AG10803 (cell line): Measurements from ENCODE around the gene NEURL1.

Experiments used
- DNase-seq: peaks from one replicate; pipeline ENCODE4 v3.0.0; 2010; ENCODE audit warnings: low read depth
- H3K4me3 ChIP-seq: 2 replicates; pipeline ENCODE4 v1.5.1; 2011; ENCODE audit warnings: mild to moderate bottlenecking, low read length, control low read depth
- CTCF ChIP-seq: conservative IDR thresholded peaks from 2 replicates; pipeline ENCODE4 v1.5.1; 2011; ENCODE audit warnings: mild to moderate bottlenecking, low read length, control low read depth, inconsistent platforms

Gene NEURL1

GRCh38 chr10:103576076-103576471 lies 82.6 kb downstream of the NEURL1 start:
- H3K4me3 ChIP-seq, result no peak overlapping the region
- TF ChIP-seq CTCF, result no peak
- no peak for DNase-seq

DNA sequence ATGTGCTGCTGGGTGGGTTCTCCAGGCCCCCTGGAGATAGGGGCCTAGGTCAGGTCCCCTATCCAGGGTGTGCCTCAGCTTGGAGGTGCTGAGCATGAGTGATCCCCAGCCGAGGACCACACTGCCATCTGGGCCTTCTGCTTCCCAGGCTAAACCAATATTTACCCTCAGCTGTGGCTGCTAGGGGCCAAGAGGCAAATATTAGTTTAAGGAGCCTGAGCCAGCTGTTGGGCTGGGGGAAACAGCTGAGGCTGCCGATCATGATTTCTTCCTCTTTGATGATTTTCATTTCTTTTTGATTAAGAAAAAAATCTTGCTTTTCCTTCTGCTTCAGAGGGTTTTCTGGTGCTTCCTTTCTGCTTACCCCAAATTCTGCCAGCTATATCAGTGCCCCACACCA lies 83.4 kb downstream of the NEURL1 start:
- H3K4me3 ChIP-seq, result no peak overlapping the region
- TF ChIP-seq CTCF, result no peak
- DNase-seq, result no peak

DNA sequence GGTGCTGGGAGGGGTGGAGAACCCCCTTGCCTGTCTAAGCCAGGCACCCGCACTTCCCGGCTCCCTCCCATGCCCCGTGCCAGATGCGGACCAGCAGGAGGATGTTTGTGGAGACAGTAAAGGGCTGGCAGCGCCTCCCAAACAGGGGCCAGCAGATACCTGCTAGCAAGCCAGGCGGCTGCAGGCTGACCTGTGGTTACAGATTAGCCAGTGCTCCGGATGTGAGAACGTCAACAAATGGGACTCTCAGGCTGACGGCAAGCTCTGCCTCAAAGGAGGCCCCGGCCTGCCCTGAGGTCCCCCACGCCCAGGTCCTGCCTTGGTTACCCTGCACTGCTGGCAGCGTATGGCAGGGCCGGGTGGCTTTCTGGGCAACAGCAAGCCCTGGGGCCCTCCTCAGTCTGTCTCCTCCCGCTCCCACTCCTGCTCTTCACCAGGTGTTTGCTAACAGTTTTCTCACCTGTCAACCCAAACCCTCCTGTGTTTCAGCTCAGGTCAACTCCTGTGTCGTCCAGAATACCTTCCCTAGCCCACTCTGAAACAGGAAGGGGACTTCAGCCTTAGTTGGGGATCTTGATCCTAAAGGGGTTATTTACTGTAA lies 85.4 kb downstream of the NEURL1 start:
- no peak for DNase-seq
- no peak overlapping the region for H3K4me3 ChIP-seq
- no peak for TF ChIP-seq CTCF

DNA sequence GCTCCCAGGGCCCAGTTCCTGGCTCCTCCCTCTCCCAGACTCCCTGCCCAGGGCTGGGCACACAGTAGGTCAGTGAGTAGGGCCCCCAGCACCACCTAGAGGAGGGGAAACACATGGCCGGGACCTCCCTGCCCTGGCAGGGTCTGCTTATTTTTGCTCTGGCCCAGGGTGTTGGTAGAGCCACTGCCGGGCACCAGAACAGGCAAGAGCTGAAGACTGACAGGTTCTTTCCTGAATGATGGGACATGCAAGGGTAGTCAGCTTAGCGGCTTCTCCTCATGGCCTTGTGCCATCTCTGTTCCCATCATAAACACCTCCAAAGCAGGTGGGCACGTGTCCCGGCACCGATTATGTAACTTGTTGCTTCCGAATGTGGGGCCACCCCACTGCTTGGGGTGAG lies 86.5 kb downstream of the NEURL1 start:
- H3K4me3 ChIP-seq, result no peak overlapping the region
- TF ChIP-seq CTCF, result no peak
- DNase-seq, result no peak

DNA sequence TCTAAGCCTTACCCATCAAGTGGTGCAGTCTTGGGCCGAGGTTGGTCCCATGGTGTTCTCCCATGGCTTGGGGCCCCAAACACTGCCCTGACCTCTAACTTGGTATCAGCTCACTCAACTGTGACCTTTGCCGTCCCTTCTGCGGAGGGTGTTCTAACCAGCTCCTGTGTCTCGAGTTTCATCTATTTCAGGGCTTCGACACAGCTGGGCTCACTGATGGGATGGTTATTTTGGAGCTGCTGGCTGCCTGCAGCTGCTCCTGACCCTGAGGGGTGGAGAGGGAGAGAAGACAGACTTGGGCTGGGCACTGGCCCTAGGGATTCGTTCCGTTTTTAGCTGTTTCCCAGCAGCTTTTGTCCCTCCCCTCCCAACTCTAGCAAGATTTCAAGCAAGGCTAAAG lies 86.9 kb downstream of the NEURL1 start:
- DNase-seq, result no peak
- no peak overlapping the region for H3K4me3 ChIP-seq
- TF ChIP-seq CTCF, result no peak

DNA sequence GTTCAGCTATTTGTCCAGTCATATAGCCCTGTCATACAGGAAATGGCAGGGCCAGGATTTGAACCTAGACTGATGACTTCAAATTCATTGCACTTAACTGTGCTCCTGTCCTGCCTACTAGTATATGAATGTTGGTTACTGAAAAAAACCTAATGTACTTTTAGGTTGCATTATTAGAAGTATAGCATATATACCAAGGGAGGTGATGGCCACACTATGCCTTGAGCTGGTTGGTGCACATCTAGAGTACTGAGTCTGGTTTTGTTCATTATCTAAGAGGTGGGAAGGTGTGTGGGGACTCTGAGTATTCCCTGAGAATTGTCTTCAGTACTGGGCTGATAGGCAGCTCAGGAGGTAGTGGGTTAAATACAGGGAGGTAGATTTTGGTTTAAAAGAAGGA lies 88.0 kb downstream of the NEURL1 start:
- TF ChIP-seq CTCF, result no peak

DNA sequence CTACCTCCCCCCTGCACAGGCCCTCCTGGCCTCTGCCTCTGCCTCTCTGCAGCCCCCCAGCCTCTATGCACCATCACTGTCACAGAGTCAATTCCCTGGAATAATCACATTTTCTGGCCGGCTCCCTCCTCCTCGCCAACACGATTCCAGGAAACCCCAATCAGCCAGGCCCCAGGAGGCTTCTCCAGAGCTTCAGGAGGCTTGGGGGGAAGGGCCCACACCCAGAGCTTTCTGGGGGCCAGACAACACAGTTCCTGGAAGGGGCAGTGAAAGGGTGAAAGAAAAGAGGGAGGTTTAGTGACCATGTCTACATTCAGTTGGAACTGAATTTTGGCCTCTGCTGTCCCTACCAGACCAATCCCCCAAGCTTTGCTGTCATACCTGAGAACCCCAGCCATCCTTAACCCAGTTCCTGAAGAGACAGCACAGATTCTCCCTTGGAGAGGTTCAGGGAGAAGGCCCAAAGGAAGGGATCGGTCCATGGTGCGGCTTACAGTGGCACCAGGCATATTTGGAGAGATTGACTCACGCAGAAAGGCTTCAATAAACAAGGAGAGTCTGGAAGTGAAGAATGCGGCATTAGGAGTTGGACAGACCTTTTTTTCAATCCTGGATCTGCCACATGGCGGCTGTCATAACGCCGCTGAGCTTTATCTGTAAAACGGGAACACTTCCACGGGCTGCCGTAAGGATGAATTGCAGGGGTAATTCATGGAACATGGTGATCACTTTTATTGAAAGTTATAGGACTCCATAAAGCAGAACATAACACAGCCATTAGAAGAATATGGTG lies 89.0 kb downstream of the NEURL1 start:
- no peak overlapping the region for H3K4me3 ChIP-seq
- no peak for TF ChIP-seq CTCF
- DNase-seq, result no peak

More for the DNA sequence above, 88.0 kb downstream of the NEURL1 start:
- H3K4me3 ChIP-seq, result no peak overlapping the region
- DNase-seq, result no peak
